Measurements from ENCODE around the gene EPC1. TPM values are rescaled to one million over a fixed set of nuclear protein-coding genes. Genes with fewer than 3 reads are reported as not detected.

The EPC1 gene
- total and polyA plus RNA-seq, 9 of the 15 experiments (the other 6 are each of a cell fraction or from before 2014, with no cell fraction given), result 7.0 to 43.6 (median 16.1) TPM

- TF ChIP-seq NKRF (IDR thresholded peaks at IDR 0.05; ENCODE audit: borderline replicate concordance) (no peak), ZNF408 (CRISPR knock-in tag; IDR thresholded peaks at IDR 0.05; ENCODE audit: low read depth) (no peak), CEBPB (tag; IDR thresholded peaks at IDR 0.05) (no peak), NR0B1 (IDR thresholded peaks at IDR 0.05; ENCODE audit: partially characterized antibody) (no peak), ZNF280B (CRISPR knock-in tag; IDR thresholded peaks at IDR 0.05) (0 out of 2 replicates have a peak, but pooled peaks have one; percentile 4), ZBTB2 (IDR thresholded peaks at IDR 0.05) (no peak), MTF1 (CRISPR knock-in tag; IDR thresholded peaks at IDR 0.05; ENCODE audit: borderline replicate concordance) (no peak), MCM2 (IDR thresholded peaks at IDR 0.05; ENCODE audit: low read depth) (no peak), SP1 (CRISPR knock-in tag; IDR thresholded peaks at IDR 0.05) (0 out of 2 replicates have a peak, but pooled peaks have one; percentile 28), KDM5B (IDR thresholded peaks at IDR 0.05; ENCODE audit: insufficient replicate concordance, low read depth, low read length) (peak; percentile 79), LCOR (CRISPR knock-in tag; IDR thresholded peaks at IDR 0.05) (peak; percentile 53; the same call in 1 of the 2 replicates), HNRNPL (IDR thresholded peaks at IDR 0.05; ENCODE audit: low read depth, low read length) (peak; percentile 31; the same call in 1 of the 2 replicates), TCF7L2 (IDR thresholded peaks at IDR 0.05; ENCODE audit: low read depth, low read length) (no peak), GABPB1 (CRISPR knock-in tag; IDR thresholded peaks at IDR 0.05) (peak; percentile 28; the same call in 1 of the 2 replicates), POLR2A (conservative IDR thresholded peaks at IDR 0.05) (peak; percentile 95)
These were observed at the start of gene EPC1 (continued) for GRCh38 chr10:32346551-32347362.

All from K562 (cell line).